ENCODE results near the gene GPRIN1.
"Not testable (repeated sequence)": the region's sequence is repeated elsewhere in the genome, so short reads cannot be mapped to it uniquely, and the experiment has no call there.

The GPRIN1 gene

DNA sequence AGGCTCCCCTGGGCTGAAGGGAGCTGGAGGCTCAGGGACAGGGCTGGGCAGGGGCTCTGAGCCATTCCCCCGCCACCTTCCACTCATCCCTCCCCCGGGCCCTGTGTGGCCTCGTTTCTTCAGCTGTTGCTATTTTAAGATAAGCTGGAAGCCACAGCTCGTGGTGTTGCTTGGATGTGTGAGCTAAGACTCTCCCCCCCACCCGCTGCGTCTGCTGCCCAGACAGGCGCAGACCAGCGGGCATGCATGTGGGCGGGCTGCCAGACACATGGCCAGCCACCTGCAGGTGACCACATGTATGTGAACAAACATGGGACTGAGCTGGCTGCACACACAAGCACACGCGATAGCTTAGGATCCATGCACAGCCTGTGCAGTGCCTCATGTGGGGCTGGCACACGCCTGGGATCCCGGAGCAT lies 11.7 kb upstream of the GPRIN1 start:
- DNase-seq = no peak

DNA sequence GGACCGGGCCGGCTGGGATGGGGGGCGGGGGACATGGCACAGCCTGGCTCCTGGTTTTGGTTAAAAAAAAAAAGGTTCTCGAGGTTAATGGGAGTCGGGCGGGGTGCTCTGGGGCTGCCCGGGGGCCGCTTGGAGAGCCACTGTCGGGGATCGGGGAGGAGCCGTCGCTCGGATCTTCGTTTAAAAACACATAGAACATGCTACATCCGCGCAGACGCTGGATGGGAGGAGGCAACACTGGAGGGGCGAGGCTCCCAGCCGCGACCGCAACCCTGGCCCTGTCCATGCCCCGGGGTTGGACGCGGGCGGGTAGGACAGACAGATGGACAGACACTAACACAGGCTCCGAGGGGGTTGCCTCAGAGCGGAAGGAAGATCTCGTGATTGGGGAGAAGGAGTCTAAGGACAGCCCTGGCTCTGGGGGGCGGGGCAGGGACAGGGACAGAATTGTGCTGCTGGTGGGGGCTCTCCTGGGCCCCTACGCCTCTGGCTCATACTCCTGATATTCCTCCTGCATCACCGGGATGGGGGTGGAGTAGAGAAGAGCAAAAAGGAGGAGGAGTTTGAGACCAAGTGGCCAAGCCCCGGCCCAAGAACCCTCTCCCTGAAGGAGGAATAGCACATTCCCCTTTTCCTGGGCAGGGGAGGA lies 10.5 kb upstream of the GPRIN1 start:
- no peak for DNase-seq

DNA sequence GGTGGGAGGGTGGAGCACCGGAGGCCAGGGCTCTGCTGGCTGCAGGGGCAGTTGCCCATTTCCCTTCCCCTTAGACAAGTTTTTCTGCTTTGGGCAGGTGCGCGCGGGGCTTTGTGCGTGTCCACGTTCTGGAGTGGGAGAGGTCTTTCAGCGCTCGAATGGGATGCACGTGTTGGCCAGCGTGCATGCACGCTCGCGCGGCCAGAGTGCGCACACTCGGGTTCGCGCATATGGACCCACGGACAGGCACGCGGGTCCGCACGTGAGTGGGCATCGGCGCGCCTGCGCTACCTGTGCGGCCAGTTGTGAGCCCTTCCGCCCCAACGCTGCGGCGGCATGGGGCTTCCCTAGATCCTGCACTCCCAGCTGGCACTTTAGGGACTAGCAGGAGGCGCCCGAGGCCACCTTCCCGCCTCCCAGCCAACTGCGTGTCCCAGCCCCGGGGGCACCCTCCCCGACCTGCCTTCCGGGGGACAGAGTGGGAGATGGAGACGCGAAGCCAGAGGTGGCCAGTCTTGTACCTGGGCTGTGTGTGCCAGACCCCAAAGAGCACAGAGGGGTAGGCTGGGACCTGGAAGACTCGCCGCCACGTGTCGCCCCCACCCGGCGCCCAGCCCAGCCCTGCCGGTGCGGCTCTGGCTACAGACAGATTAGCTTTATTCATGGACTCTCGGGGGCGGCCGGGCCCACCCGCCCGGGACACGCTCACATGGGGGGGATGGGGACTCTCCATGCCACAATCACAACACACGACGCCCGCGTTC lies 9.8 kb upstream of the GPRIN1 start:
- DNase-seq = no peak

DNA sequence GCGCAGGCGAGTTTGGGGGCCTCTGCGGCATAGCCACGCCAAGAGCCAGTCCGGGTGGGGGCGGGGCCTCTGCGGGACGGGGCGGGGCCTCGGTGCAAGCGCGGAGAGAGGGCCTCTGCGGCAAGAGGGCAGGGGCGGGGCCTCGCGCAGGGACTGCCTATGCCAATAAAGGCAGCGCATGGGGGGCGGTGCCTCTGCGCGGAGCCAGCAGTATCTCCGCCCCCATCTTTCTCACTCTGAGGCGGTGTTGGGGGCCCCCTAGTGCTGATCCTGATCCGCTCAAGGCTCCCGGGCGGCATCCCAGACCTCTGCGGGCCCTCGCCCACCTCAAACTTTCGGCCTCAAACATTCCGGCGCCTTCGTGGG lies 9.2 kb upstream of the GPRIN1 start:
- peak; percentile 83 to 86 for DNase-seq

DNA sequence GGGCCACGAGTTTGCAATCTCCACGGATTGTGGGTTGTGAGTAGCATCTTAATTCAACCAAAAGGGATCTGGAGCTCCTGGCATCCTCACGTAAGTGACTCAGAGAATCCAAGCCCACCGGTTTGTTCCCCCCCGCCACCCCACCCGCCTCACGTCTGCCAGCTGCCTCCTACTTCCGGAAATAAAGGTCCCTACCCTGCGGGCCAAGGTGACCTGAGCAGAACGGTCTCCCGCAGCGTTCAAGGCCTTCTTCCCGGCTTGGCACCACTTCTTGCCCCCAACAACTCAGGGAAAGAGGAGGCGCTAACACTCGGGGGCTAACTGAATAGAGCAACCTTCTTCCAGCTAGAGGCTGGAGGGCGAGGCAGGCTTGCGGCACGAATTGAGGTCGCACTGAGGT lies 8.8 kb upstream of the GPRIN1 start:
- no peak for DNase-seq

DNA sequence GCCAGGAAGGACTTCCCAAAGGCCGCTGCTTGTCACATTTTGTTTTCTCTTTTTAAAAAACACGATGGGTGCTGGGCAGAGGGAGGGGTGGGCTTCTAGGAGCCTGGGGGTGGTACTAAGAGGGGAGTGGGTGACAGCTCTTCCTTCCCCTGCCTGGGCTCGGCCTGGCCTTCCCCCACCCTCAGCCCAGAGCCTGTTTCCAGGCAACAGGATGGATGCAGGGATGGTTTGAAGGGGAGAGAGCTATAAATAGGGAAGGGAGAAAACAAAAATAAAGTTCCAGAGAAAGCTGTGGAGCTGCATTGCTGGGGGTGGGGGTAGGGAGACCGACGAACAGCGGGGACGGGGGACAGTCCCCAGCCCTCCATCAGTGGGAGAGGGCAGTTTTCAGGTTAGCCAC lies 6.6 kb upstream of the GPRIN1 start:
- no peak for DNase-seq

DNA sequence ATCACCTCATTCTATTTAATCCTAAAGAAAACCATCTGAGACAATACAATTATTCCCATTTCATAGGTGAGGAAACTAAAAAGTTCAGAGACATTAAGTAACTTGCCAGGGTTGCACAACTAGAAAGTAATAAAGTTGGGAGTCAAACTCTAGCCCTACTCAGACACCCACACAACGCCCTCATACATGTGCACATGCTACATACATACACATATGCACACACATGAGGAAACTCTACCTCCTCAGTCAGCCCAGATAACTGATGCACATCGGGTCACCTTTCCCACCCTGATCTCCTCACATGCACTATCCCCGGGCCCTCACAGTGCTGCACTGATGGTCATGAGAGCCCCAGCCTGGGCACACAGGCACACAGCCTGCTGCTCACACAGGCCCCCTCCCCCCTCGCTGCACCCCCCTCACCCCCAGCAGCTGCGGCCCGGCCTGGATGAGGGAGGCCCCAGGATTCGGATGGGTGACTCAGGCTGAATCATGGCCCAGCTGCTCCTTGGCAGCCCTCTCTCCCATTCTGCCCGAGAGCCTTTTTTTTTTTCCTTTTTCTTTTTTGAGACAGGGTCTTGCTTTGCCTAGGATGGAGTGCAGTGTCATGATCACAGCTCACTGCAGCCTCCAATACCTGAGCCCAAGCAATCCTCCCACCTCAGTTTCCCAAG lies 5.0 kb upstream of the GPRIN1 start:
- no peak for DNase-seq

DNA sequence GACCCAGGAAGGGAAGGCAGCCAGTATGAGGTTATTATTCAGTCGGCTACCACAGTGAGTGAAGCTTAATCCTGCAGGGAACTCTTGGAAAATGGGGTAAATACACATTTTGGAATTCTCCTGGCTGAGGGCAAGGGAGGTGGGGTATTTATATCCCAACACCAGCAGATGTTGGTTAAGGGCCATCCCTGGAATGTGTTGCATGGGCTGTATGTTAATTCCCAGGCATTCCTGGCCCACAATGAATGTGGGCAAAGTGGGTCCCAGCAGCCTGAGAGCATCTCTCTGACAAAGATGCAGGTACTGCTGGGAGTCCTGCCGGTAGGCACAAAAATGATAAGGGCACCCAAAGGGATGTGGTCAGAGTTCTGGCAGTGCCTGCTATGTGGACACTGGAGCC lies 2.9 kb upstream of the GPRIN1 start:
- no peak for DNase-seq

DNA sequence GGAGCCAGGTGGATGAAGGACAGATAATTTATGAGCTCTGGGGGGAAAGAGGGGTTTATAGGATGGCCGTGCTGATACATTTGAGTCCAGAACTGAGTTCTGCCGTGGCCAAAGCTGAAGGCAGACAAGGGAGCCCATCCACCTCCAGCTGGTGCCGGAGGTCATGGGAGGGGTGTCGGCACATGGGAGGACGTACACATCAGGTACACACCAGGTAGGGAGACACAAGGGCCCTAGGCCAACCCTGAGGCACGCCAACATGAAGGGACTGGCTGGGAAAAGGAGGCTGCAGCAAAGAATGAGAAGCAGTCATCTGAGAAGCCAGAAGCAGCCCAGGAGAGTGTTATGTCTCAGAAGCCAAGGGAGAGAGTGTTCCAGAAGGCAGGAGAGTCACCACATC lies 2.1 kb upstream of the GPRIN1 start:
- no peak for DNase-seq

DNA sequence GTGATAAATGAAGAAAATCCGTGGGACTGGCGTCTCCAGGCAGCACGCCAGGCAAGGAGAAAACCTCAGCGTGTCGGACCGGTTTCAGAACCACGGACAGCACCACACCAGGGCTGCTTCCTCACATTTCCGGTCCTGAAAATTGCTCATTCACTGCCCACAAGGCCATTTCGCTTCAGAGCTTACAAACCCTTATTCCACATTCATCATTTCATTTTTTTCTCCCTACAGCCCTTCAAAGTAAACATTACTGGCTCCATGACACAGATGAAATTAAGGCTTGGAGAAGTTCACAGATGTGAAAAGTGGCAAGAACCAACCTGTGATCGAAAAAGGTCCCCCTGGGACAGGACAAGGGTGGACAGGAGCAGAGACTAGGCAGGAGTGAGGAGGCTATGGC lies 1.5 kb upstream of the GPRIN1 start:
- DNase-seq = peak; percentile 71 to 78

DNA sequence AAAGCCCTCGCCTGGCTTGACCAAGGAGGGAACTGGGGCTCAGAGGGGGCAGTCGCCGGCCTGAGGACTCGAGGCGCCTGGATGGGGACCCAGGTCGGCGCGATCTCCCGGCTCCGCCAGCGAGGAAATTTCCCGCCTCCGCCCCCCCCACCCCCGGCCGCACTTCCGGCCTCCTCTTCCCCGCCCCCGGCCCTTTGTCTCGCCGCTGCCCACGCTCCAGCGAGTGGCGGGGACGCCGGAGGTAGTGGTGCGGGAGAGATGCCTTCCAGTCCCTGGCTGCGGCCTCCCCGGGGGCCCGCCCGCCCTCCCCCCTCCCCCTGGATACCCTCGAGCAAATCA lies 448 bp upstream of the GPRIN1 start:
- no peak for DNase-seq

DNA sequence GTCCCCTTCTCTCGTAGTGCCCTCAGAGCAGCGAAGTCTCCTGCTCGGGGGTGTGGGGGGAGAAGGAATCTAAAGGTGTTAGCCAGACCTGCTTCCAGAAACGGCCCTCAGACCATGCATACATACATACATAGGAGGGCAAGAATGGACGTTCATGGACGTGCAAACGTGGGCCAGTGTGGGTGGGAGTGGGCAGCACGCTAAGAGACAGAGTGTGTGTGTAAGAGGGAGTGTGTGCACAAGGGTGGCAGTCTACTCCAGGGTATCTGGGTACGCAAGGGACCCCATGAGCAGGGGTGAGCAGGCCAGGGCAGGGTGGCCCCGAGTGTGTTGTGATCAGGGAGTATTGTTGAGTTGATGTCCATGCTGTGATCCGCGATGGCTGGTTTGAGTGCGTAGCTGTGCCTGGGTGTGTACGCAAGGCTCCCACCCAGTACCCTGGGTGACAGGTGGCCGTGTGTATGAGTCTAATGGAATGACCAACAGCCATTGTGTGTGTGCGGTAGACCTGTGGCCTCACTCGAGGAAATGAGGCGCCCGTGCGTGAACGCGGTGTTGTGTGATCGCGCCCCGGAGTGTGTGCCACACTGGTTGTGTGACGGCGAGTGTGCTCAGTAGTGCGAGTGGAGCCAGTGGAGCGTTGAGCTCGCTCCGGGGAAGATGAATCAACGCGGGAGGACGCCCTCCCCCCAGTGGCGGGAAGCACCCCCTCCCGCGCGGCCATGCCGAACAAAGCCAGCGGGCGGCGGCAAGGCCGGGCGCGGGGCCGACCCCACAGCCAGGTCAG lies 826 bp downstream of the GPRIN1 start:
- DNase-seq = peak; percentile 30 to 41

DNA sequence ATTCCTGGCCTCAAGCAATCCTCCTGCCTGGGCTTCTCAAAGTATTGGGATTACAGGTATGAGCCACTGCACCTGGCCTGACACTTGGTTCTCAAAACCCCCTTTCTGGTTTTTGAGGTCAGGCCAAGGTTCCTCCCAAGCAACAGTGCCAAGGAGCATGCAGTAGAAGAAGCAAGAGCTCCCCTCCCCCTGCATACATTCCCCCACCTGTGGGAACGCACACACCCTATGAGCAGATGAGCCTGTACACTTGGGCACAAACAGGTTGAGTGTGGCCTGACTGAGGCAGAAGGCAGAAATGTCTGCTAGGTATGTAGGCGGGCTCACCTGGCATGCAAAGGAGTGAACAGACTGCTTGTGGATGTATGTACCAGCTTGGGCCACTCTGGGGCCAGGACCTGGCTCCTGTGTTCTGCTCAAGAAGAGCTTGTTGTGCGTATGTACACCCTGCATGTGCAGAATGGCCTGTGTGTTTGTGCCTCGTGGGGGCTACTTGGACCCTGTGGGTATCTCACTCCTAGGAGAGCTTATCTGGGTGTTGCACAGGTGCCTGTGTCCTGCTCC lies 1.7 kb downstream of the GPRIN1 start:
- no peak for DNase-seq

DNA sequence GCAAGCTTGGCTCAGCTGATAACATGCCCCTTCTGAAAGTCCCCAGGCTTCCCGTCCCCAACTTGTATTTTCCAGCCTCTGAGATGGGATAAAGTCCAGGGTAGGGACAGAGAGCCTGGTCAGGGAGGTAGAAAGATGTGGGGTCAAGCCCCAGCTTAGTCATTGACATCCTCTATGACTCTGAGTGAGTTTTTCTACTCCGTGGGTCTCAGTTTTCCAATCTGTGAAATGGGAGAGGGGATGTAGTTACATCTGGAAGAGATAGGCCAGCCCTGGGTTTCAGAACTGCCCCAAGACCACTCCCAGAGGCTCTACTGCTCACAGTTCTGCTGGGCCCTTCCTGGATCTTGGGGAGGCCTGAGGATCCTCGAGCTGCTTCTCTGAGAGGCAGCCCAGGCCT lies 3.1 kb downstream of the GPRIN1 start:
- no peak for DNase-seq

DNA sequence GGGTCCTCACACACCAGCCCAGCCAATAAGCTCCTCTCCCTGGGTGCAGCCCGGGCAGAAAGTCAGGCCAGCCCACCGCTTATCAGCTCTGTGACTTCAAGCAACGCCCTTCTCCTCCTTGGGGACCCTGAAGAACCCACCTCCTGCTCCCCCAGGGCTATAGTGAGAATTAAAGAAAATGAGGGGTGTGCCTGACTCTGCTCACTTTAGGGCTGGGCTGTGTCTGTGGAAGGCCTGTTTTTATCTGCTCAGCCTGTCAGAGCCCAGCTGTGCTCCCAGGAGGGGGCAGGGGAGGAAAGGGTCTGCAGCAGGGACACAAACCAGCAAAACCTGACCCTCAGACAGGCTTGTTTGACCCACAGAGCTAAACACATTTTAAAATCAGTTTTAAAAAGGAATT lies 3.9 kb downstream of the GPRIN1 start:
- DNase-seq = no peak

DNA sequence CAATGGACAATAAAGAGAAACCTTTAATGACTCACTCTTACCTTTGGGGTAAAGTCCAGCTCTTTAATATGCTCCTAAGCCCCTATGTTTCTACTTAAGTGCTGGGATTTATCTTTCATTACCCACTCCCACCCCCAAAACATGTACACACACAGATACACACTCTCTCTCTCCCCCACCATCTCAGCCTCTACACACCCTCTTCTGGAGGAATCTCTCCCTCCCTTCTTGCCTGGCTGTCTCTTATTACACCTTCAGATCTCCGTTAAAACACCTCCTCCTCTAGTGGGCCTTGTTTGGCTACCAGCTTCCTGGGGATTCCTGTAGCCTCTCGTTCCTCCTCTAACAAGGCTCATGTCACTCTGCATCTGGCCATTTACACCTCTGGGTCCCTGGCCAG lies 6.9 kb downstream of the GPRIN1 start:
- DNase-seq = no peak

DNA sequence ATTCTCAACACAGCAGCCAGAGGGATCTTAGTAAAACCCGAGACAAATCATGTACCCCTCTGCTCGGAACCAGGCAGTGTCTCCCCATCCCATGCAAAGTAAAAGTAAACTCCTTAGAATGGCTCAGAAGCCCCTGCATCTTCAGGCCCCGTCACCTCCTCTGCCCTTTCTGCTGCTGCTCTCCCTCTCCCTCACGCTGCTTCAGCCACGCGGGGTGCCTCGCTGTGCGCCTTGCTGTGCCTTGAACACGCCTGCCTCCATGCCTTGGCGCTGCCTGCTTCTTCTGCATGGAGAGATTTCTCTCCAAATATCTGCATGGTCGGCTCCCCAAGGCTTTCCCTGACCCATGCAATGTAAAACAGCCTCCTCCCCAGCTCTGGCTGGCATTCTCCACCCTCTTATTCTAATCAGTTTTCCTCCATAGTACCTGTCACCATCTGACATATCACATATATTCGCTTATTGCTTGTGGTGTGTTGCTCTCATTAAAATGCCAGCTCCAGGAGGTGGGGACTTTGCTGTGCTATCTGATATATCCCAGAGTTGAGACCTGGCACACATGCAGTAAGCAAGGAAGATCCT lies 8.0 kb downstream of the GPRIN1 start:
- DNase-seq = no peak

DNA sequence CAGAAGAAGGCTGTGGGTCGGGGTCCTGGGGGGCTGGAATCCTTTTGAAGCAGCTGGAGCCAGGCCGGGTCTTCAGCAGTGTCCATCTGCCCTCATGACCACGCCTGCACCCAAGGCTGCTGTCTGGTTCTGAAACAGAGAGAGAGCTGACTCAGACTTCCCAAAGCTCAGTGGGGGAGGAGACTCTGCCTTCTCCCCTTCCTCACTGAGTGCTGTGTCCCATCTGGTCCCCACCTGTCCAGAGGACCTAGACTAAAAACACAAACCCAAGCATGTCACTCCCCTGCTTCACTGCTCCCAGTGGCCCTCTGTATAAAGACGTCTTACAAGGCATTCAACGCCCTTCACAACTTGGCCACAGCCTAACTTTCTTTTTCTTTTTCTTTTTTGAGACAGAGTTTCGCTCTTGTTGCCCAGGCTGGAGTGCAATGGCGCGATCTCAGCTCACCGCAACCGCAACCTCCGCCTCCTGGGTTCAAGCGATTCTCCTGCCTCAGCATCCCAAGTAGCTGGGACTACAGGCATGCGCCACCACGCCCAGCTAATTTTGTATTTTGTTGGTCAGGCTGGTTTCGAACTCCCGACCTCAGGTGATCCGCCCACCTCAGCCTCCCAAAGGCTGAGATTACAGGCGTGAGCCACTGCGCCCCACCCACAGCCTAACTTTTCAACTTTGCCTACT lies 10.1 kb downstream of the GPRIN1 start:
- not testable (repeated sequence) for DNase-seq

DNA sequence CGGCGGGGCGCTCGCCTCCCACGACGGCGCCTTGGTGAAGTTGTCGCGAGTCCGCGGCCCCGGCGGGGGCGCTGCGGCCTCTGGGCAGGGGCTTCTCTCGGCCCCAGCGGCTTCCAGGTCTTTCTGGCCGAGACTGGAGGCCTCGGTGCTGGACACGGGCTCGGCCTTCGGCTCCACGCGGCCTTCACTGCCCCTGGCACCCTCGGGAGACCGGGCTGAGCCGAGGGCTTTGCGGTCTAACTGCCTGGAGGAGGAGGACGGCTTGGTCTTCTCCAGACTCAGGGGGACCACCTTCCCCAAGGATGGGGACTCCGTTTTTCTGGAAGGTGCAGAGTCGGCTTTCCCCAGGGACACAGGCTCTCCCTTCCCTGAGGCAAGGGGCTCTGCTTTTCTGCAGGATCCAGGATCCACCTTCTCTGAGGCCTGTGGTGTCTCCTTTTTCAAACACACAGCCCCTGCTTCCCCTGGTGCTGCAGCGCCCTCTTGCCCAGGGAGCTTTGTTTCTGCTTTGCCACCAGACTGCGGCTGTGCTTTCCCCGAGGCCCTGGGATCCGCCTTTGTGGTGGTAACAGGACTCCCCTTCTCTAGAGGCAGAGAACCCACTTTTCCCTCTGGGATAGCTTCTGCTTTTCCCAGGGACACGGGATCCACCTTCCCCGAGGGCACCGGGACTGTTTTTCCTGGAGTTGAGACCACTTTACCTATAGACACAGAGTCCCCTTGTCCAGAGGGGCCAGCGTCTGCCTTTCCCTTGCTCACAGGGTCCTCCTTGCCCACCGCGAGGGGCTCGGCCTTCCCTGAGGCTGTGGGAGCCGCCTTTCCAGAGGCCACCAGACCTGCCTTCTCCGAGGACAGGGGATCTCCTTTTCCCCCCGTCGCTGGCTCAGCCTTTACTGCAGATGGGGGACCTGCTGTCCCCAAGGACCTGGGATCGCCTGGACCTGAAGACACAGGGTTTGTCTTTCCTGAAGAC lies 12.3 kb downstream of the GPRIN1 start:
- DNase-seq = peak in 1 of 2 experiments; percentile 18

DNA sequence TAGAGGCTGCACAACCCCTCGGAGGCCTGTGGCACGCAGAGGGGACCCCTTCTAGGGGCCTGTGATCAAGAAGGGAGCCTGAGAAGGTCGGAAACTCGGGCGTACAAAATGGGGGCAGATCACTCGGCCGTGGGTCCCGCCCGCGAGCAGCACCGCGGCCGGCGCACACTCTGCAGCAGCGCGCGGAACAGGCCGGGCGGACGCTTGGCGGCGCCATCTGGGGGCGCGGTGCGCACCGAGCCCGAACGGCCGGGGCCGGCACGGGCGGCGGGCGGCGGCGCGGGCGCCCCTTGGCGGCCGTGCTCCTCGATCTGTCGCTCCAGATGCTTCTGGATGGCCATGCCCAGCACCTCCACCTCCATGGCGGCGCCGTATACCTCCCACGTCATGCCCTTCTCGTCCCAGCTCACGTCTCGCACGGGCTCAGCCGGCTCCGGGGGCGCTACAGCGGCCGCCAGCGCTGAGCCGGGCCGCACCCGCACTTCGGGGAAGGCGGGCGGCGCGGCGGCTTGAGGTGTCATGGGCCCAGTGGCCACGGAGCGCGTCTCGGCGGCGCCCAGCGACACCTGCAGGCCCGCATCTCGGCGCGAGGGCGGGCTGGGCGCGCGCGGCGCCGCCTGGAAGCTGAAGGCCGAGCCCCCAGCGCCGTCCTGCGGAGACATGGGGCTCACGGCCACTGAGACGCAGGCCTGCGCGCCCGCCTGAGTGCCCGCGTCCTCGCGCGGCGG lies 13.1 kb downstream of the GPRIN1 start:
- DNase-seq = peak; percentile 68 to 71

Measured in activated CD4-positive, alpha-beta T cell treated with anti-CD3 and anti-CD28 coated beads, Interleukin-2, amount 50 U/mL, for 48 hours (primary cell).